MCF 10A (cell line): ENCODE measurements around the gene COL6A6. TPM values are rescaled to one million over a fixed set of nuclear protein-coding genes. Genes with fewer than 3 reads are reported as not detected.

Experiments used
- BruUV-seq: library from RNA; stranded (reverse); fragments of 400-500 nt; replicated peaks from 2 replicates; lab custom pipeline; 2021; lab: Mats Ljungman, UMichigan
- CTCF ChIA-PET: fragments of 300-600 bp; sonication (Branson Sonifier 250); formaldehyde crosslinking; extraction: SDS; loops from one replicate; lab custom pipeline; 2021; ENCODE audit warnings: antibody characterized with exemption, inconsistent platforms; lab: Yijun Ruan, JAX
- POLR2A ChIA-PET: fragments of 300-600, 350-650 bp; sonication (Branson Sonifier 250); formaldehyde crosslinking; extraction: SDS; loops from one replicate; lab custom pipeline; 2020; ENCODE audit warnings: antibody characterized with exemption, inconsistent platforms; lab: Yijun Ruan, JAX
- DNase-seq: peaks from one replicate; pipeline ENCODE4 v3.0.0-alpha.2; 2018; ENCODE audit not compliant: unreplicated experiment
- H3K27ac Mint-ChIP-seq: one replicate; pipeline ENCODE4 v1.8.0; 2022; ENCODE audit warnings: mild to moderate bottlenecking, low read depth, mixed read lengths; ENCODE audit not compliant: unreplicated experiment
- H3K27me3 Mint-ChIP-seq: one replicate; pipeline ENCODE4 v1.8.0; 2022; ENCODE audit warnings: mixed read lengths; ENCODE audit not compliant: insufficient read depth, unreplicated experiment
- H3K36me3 Mint-ChIP-seq: one replicate; pipeline ENCODE4 v1.8.0; 2022; ENCODE audit warnings: mild to moderate bottlenecking, moderate library complexity, mixed read lengths; ENCODE audit not compliant: insufficient read depth, unreplicated experiment
- H3K4me1 Mint-ChIP-seq: one replicate; pipeline ENCODE4 v1.8.0; 2022; ENCODE audit warnings: mixed read lengths; ENCODE audit not compliant: insufficient read depth, unreplicated experiment
- H3K4me3 Mint-ChIP-seq: one replicate; pipeline ENCODE4 v1.8.0; 2022; ENCODE audit warnings: mild to moderate bottlenecking, moderate library complexity, mixed read lengths; ENCODE audit not compliant: unreplicated experiment
- H3K9me3 Mint-ChIP-seq: one replicate; pipeline ENCODE4 v1.8.0; 2022; ENCODE audit warnings: mixed read lengths; ENCODE audit not compliant: unreplicated experiment
- CTCF ChIP-seq: fragments of 200-600 bp; IDR thresholded peaks from one replicate; pipeline ENCODE4 v1.8.0; 2022; ENCODE audit warnings: antibody characterized with exemption, mild to moderate bottlenecking; ENCODE audit not compliant: unreplicated experiment
- intact Hi-C: fragments of 100-400 bp; cut with micrococcal nuclease; formaldehyde crosslinking; loops from 2 replicates; pipeline ENCODE4 v1.14.1; 2022
- total RNA-seq: library from RNA; stranded (reverse); gene quantifications from 2 replicates; pipeline ENCODE4 v1.2.3, GENCODE V29; 2022

COL6A6 gene
- total RNA-seq, 1 experiment from 2014 or later: not detected

GRCh38 chr3:130548356-130548755, 31.4 kb downstream of the COL6A6 start:
- no peaks in the 10 kb centered on the region for H3K4me1 Mint-ChIP-seq
- no TSS peak for BruUV-seq
- no peak overlapping the region for H3K4me3 Mint-ChIP-seq
- H3K36me3 Mint-ChIP-seq: no peaks in the 10 kb centered on the region
- intact Hi-C loops: no loop called here
- POLR2A ChIA-PET: no interaction called here
- H3K27ac Mint-ChIP-seq: no peak overlapping the region
- H3K9me3 Mint-ChIP-seq: peaks cover 7% of the 10 kb centered on the region
- CTCF ChIA-PET: no interaction called here
- DNase-seq: no peak
- no peaks in the 10 kb centered on the region for H3K27me3 Mint-ChIP-seq
- no peak for TF ChIP-seq CTCF

- Mint-ChIP-seq H3K27ac (no peak overlapping the region), H3K4me3 (no peak overlapping the region), H3K36me3 (no peaks in the 10 kb centered on the region), H3K27me3 (peaks cover 23% of the 10 kb centered on the region), H3K9me3 (no peaks in the 10 kb centered on the region), H3K4me1 (no peaks in the 10 kb centered on the region)
- CTCF ChIA-PET: interaction anchor here (1.5 kb wide), 1 partner anchor 10 kb away, joined by 3 read pairs; no protein-coding TSS in a partner anchor
- POLR2A ChIA-PET: no interaction called here
- no peak for TF ChIP-seq CTCF
- no TSS peak for BruUV-seq
- DNase-seq: no peak
- intact Hi-C loops: no loop called here
Measured at GRCh38 chr3:130557336-130558035, 40.5 kb downstream of the COL6A6 start.

GRCh38 chr3:130558366-130558765, 41.4 kb downstream of the COL6A6 start:
- H3K4me1 Mint-ChIP-seq: no peaks in the 10 kb centered on the region
- H3K4me3 Mint-ChIP-seq: no peak overlapping the region
- no peak for TF ChIP-seq CTCF
- H3K27me3 Mint-ChIP-seq: peaks cover 27% of the 10 kb centered on the region
- ChIA-PET CTCF (interaction anchor here (0.6 kb wide), 1 partner anchor 12 kb away, joined by 3 read pairs; no protein-coding TSS in a partner anchor), POLR2A (no interaction called here)
- H3K9me3 Mint-ChIP-seq: no peaks in the 10 kb centered on the region
- H3K27ac Mint-ChIP-seq: no peak overlapping the region
- no peaks in the 10 kb centered on the region for H3K36me3 Mint-ChIP-seq
- intact Hi-C loops: no loop called here
- DNase-seq: no peak
- no TSS peak for BruUV-seq

- H3K4me3 Mint-ChIP-seq: no peak overlapping the region
- DNase-seq: no peak
- intact Hi-C loops: no loop called here
- no TSS peak for BruUV-seq
- POLR2A ChIA-PET: no interaction called here
- H3K27me3 Mint-ChIP-seq: peaks cover 58% of the 10 kb centered on the region
- no peak overlapping the region for H3K27ac Mint-ChIP-seq
- H3K4me1 Mint-ChIP-seq: no peaks in the 10 kb centered on the region
- H3K9me3 Mint-ChIP-seq: no peaks in the 10 kb centered on the region
- no peaks in the 10 kb centered on the region for H3K36me3 Mint-ChIP-seq
- TF ChIP-seq CTCF: no peak
- CTCF ChIA-PET: no interaction called here
Measured at GRCh38 chr3:130565224-130565623, 48.2 kb downstream of the COL6A6 start.

Other genes with a start within 250 kb of the COL6A6 start
- not detected in 2 replicates for gene COL6A5, start 171.5 kb upstream of the COL6A6 start, total RNA-seq
- 13.9 and 16.2 TPM in 2 replicates for gene PIK3R4, start 229.7 kb downstream of the COL6A6 start, total RNA-seq